Measurements from ENCODE around the gene CDH2. TPM values are rescaled to one million over a fixed set of nuclear protein-coding genes. Genes with fewer than 3 reads are reported as not detected.

Gene CDH2
- total RNA-seq, 1 donor from 2014 or later: 22.8 TPM

DNA sequence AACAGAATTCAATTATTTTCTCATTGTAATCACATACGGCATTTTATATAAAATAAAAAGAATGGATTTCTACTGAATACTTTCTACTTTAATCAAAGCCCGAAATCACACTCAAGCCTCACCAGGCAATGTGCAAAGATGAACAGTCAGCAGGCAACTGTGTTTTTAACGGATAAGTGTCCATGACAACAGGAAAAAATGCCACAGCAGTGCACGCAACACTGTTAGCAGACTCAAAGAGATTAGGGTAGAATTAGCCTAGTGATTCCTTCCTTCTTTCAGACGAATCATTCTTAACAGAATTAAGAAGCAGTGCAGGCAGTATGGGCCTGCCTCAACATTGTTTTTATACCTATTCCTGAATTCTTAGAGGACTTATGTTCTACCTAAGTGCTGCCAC is 135.6 kb downstream of the CDH2 start:
- Histone ChIP-seq H3K27me3 (no peaks in the 10 kb centered on the region), H3K36me3 (no peaks in the 10 kb centered on the region), H3K4me3 (no peak overlapping the region), H3K4me1 (no peaks in the 10 kb centered on the region), H3K27ac (no peak overlapping the region), H3K9me3 (no peaks in the 10 kb centered on the region)
- no peak for DNase-seq (ENCODE audit: low spot score in 2 of 2)
- TF ChIP-seq CTCF (IDR thresholded peaks at IDR 0.05): no peak
- intact Hi-C loops (cut with DNase I): no loop called here

DNA sequence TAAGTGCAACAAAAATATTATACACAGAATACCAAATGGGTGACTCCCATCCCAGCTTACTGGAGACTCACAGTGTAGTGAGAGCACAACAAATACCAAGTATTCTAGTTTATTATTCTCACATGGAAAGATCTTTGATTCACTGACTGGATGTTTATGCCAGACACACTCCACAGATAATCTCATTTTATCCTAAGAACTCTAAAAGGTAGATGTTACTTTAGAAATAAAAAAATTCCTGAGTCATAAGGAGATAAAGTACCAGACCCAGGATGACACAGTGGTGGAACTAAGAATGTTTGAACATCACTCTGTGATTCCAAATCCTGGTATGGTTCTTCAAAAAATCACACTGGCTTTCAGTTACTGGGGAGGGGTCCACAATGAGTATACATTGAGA is 136.2 kb downstream of the CDH2 start:
- H3K27me3 ChIP-seq: no peaks in the 10 kb centered on the region
- no peak for DNase-seq (ENCODE audit: low spot score in 2 of 2)
- intact Hi-C loops (cut with DNase I): no loop called here
- no peak overlapping the region for H3K4me3 ChIP-seq
- no peak for TF ChIP-seq CTCF (IDR thresholded peaks at IDR 0.05)
- H3K9me3 ChIP-seq: no peaks in the 10 kb centered on the region
- H3K27ac ChIP-seq: no peak overlapping the region
- no peaks in the 10 kb centered on the region for H3K36me3 ChIP-seq
- H3K4me1 ChIP-seq: no peaks in the 10 kb centered on the region

DNA sequence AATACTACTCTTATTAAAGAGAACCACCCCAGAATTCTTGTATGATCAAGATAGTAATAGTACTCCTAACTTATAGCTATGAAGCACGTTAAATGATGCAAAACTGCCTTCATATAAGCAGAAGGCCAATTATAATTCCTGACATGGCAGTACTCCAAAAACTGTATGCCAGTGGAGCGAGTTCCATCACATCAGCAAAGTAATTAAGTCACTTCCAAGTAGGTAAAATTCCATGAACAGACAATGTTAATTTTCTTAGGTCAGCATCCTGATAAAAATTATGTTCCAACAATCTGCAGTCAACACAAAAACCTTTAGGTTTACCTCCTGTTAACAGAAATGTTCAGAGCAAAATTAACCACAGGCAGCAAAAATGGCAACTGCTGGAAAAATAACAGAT is 136.7 kb downstream of the CDH2 start:
- no peak overlapping the region for H3K4me3 ChIP-seq
- DNase-seq (ENCODE audit: low spot score in 2 of 2): no peak
- no peaks in the 10 kb centered on the region for H3K36me3 ChIP-seq
- TF ChIP-seq CTCF (IDR thresholded peaks at IDR 0.05): no peak
- intact Hi-C loops (cut with DNase I): no loop called here
- no peak overlapping the region for H3K27ac ChIP-seq
- no peaks in the 10 kb centered on the region for H3K4me1 ChIP-seq
- H3K27me3 ChIP-seq: no peaks in the 10 kb centered on the region
- no peaks in the 10 kb centered on the region for H3K9me3 ChIP-seq

DNA sequence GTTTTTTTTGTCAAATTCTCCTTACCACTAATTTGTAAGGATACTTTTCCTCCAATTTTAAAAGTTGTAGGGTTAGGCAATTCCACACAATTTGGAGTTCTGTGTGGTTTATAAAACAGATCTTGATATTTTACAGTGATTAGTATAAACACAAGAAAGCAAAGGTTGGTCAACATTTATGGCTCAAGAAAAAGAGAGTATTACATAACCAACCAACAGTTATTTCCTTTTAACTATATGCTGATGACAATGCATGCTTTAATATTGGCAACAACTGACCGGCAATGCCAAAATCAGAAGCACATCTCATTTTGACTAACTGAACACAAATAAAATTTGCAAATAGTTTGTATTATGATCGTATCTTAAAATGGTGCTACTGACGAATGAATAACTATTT is 137.2 kb downstream of the CDH2 start:
- no peak for DNase-seq (ENCODE audit: low spot score in 2 of 2)
- Histone ChIP-seq H3K4me1 (no peaks in the 10 kb centered on the region), H3K36me3 (no peaks in the 10 kb centered on the region), H3K9me3 (no peaks in the 10 kb centered on the region), H3K4me3 (no peak overlapping the region), H3K27ac (no peak overlapping the region), H3K27me3 (no peaks in the 10 kb centered on the region)
- intact Hi-C loops (cut with DNase I): no loop called here
- no peak for TF ChIP-seq CTCF (IDR thresholded peaks at IDR 0.05)

DNA sequence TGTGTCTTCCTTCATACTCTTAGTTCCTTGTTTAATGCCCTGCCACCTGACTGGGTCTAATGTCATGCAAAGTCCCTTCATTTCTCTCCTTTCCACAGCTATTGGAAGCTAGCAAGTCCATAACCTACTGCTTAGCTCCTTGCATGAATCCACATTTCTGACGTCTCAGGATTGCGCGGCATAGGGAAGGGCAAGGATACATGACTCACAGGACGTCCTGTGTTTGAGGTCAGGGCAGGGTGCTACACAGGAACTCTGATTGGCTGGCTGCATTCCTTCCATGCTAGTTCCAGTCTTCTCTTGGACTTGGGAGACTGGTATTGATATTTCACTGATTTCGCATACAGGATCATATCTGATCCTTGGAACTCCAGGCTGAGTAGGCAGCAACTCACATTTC is 137.9 kb downstream of the CDH2 start:
- H3K4me3 ChIP-seq: no peak overlapping the region
- H3K27ac ChIP-seq: no peak overlapping the region
- H3K9me3 ChIP-seq: no peaks in the 10 kb centered on the region
- H3K27me3 ChIP-seq: no peaks in the 10 kb centered on the region
- H3K36me3 ChIP-seq: no peaks in the 10 kb centered on the region
- intact Hi-C loops (cut with DNase I): no loop called here
- H3K4me1 ChIP-seq: no peaks in the 10 kb centered on the region
- no peak for TF ChIP-seq CTCF (IDR thresholded peaks at IDR 0.05)
- DNase-seq (ENCODE audit: low spot score in 2 of 2): no peak

DNA sequence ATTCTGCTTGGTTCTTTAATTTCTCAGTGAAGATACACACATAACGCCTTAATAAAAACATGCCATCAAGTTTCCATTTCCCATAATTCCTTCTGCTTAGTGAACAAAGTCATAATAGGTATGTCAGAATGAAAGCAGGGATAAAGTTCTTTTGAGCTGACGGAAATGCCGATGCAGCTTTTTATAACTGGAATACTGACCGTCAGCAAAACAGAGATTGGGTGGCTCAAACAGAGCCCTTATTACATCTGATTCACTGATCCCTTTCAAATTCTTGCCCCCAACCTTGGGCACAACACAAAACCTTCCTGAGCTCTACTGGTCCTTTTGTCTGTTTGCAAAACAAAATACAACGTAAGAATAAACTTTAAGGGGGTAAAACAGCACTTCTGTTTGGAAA is 140.4 kb downstream of the CDH2 start:
- intact Hi-C loops (cut with DNase I): no loop called here
- H3K4me3 ChIP-seq: no peak overlapping the region
- H3K4me1 ChIP-seq: no peaks in the 10 kb centered on the region
- no peak for TF ChIP-seq CTCF (IDR thresholded peaks at IDR 0.05)
- DNase-seq (ENCODE audit: low spot score in 2 of 2): no peak
- H3K27me3 ChIP-seq: no peaks in the 10 kb centered on the region
- no peak overlapping the region for H3K27ac ChIP-seq
- H3K36me3 ChIP-seq: no peaks in the 10 kb centered on the region
- H3K9me3 ChIP-seq: no peaks in the 10 kb centered on the region
